HEK293 (cell line): ENCODE results near the gene PTPRCAP.

Source experiments
- ATF2 ChIP-seq: fragments of 450-650 bp; formaldehyde crosslinking; IDR thresholded peaks from 2 replicates; pipeline ENCODE4 v1.5.1; 2016; ENCODE audit warnings: missing biosample characterization, missing genetic modification characterization, low read depth
- ZBTB21 ChIP-seq: fragments of 450-650 bp; formaldehyde crosslinking; IDR thresholded peaks from 2 replicates; pipeline ENCODE4 v1.5.1; 2017; ENCODE audit warnings: missing biosample characterization, missing genetic modification characterization
- ZNF121 ChIP-seq: fragments of 450-650 bp; formaldehyde crosslinking; IDR thresholded peaks from 2 replicates; pipeline ENCODE4 v1.5.1; 2016; ENCODE audit warnings: missing biosample characterization, missing genetic modification characterization
- ZNF18 ChIP-seq: fragments of 450-650 bp; formaldehyde crosslinking; IDR thresholded peaks from 2 replicates; pipeline ENCODE4 v1.5.1; 2016; ENCODE audit warnings: missing biosample characterization, missing genetic modification characterization
- ZNF292 ChIP-seq: fragments of 450-650 bp; formaldehyde crosslinking; IDR thresholded peaks from 2 replicates; pipeline ENCODE4 v1.5.1; 2016; ENCODE audit warnings: low read depth, missing biosample characterization, missing genetic modification characterization, borderline replicate concordance
- ZNF658 ChIP-seq: fragments of 450-650 bp; formaldehyde crosslinking; IDR thresholded peaks from 2 replicates; pipeline ENCODE4; 2016; ENCODE audit warnings: missing biosample characterization, missing genetic modification characterization
- ZNF704 ChIP-seq: fragments of 450-650 bp; formaldehyde crosslinking; IDR thresholded peaks from 2 replicates; pipeline ENCODE4 v1.5.1; 2016; ENCODE audit warnings: missing biosample characterization, missing genetic modification characterization
- ZNF777 ChIP-seq: fragments of 450-650 bp; formaldehyde crosslinking; IDR thresholded peaks from 2 replicates; pipeline ENCODE4 v1.5.1; 2017; ENCODE audit warnings: missing biosample characterization, missing genetic modification characterization, borderline replicate concordance
- TF ChIP-seq, protein P1 (sequence below): fragments of 450-650 bp; formaldehyde crosslinking; IDR thresholded peaks from 2 replicates; pipeline ENCODE4 v1.5.1; 2016; ENCODE audit warnings: missing biosample characterization, missing genetic modification characterization
- TF ChIP-seq, protein P2 (sequence below): fragments of 450-650 bp; formaldehyde crosslinking; IDR thresholded peaks from 2 replicates; pipeline ENCODE4 v1.5.1; 2016; ENCODE audit warnings: missing biosample characterization, missing genetic modification characterization

DNA sequence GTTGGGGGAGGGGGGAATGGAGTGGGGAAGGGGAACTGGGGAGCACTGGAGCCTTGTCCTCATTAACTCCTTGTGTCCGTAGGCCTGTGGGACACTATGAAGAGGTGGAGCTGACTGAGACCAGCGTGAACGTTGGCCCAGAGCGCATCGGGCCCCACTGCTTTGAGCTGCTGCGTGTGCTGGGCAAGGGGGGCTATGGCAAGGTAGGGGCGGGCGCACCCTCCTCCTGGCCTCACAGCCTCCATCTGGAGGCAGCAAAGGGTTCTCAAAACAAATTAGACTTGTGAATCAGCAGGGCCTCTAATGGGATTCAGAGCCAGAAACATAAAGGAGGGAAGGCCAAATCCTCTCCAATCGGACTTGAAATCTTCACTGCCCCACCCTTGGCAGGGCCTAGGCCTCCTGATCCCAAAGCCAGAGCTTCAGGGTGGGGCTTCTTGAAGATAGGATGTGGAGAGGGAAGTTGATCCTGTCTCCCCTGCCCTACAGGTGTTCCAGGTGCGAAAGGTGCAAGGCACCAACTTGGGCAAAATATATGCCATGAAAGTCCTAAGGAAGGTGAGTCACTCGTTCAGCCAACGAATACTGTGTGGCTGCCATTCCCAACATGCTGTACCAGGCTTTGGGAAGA, 8.3 kb downstream of the PTPRCAP start:
- TF ChIP-seq, protein P1, sequence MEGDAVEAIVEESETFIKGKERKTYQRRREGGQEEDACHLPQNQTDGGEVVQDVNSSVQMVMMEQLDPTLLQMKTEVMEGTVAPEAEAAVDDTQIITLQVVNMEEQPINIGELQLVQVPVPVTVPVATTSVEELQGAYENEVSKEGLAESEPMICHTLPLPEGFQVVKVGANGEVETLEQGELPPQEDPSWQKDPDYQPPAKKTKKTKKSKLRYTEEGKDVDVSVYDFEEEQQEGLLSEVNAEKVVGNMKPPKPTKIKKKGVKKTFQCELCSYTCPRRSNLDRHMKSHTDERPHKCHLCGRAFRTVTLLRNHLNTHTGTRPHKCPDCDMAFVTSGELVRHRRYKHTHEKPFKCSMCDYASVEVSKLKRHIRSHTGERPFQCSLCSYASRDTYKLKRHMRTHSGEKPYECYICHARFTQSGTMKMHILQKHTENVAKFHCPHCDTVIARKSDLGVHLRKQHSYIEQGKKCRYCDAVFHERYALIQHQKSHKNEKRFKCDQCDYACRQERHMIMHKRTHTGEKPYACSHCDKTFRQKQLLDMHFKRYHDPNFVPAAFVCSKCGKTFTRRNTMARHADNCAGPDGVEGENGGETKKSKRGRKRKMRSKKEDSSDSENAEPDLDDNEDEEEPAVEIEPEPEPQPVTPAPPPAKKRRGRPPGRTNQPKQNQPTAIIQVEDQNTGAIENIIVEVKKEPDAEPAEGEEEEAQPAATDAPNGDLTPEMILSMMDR: no peak
- TF ChIP-seq ZNF658 (tag by site-specific recombination) (no peak), ZNF121 (no peak), ZNF292 (tag by site-specific recombination) (no peak), ZNF18 (no peak), ZNF777 (tag by site-specific recombination) (no peak), ZBTB21 (no peak), ATF2 (no peak), ZNF704 (tag by site-specific recombination) (no peak)
- TF ChIP-seq, protein P2, sequence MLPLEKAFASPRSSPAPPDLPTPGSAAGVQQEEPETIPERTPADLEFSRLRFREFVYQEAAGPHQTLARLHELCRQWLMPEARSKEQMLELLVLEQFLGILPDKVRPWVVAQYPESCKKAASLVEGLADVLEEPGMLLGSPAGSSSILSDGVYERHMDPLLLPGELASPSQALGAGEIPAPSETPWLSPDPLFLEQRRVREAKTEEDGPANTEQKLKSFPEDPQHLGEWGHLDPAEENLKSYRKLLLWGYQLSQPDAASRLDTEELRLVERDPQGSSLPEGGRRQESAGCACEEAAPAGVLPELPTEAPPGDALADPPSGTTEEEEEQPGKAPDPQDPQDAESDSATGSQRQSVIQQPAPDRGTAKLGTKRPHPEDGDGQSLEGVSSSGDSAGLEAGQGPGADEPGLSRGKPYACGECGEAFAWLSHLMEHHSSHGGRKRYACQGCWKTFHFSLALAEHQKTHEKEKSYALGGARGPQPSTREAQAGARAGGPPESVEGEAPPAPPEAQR (tag by site-specific recombination): no peak
